SU-DHL-6 (cell line): ENCODE results near the gene GNB3.

Experiments
- CTCF ChIP-seq: fragments of 200-600 bp; sonication (generic); IDR thresholded peaks from one replicate; pipeline ENCODE4 v1.5.1; 2017; ENCODE audit warnings: antibody characterized with exemption, mild to moderate bottlenecking, low read length, moderate library complexity; ENCODE audit not compliant: insufficient read depth, poor library complexity, severe bottlenecking
- EZH2phosphoT487 ChIP-seq: fragments of 200-600 bp; sonication (generic), shearing (Covaris generic); conservative IDR thresholded peaks from 2 replicates; pipeline ENCODE4 v1.6.1; 2018; ENCODE audit warnings: mild to moderate bottlenecking, antibody characterized with exemption, low read length, moderate library complexity, mixed read lengths

DNA sequence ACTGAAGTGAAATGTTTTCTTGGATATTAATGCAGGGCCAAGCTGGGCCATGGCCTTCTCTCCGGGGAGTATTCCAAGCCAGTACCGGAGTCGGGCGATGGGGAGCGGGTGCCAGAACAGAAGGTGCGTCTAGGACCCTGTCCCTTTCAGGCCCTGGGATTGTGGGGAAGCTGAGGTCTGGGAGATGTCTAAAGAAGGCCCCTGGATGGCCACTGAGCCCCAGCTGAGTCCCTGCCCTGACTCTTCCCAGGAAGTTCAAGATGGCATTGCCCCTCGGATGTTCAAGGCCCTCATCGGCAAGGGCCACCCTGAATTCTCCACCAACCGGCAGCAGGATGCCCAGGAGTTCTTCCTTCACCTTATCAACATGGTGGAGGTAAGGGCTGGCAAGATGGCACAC lies 19.4 kb downstream of the GNB3 start:
- TF ChIP-seq CTCF (no peak), EZH2phosphoT487 (no peak)
